ENCODE data around the gene KDM3B. TPM values are rescaled to one million over a fixed set of nuclear protein-coding genes. Genes with fewer than 3 reads are reported as not detected.

The KDM3B gene
- total and polyA plus RNA-seq, 9 of the 15 experiments (the other 6 are each of a cell fraction or from before 2014, with no cell fraction given), result 13.8 to 62.8 (median 41.9) TPM

GRCh38 chr5:138465261-138466124, 113.0 kb downstream of the KDM3B start, which contains the start of gene EGR1:
TSS of gene EGR1 (plus strand) at chr5:138465479. CDS start at chr5:138465762, 283 bp downstream.
- peak; percentile 59 for ATAC-seq
- Histone ChIP-seq H3K27me3 (ENCODE audit: control insufficient read depth in 2 of 2, insufficient read depth in 2 of 2, low read length in 2 of 2) (no peaks in the 10 kb centered on the region), H3K4me3 (peak within 1 kb of the TSS; percentile 90), H3K9me3 (replicated peaks; ENCODE audit: control insufficient read depth, insufficient read depth, low read depth, low read length) (no peaks in the 10 kb centered on the region), H3K9me1 (ENCODE audit: control insufficient read depth, insufficient read depth, low read length) (peaks cover 22% of the 10 kb centered on the region), H2AFZ (ENCODE audit: low read depth, low read length) (peak within 1 kb of the TSS; percentile 92), H3K36me3 (ENCODE audit: control insufficient read depth, insufficient read depth, low read length) (peaks cover 30% of the 10 kb centered on the region), H3K79me2 (ENCODE audit: control insufficient read depth, insufficient read depth, low read length) (peaks cover 33% of the 10 kb centered on the region), H4K20me1 (replicated peaks; ENCODE audit: control insufficient read depth, insufficient read depth, low read length) (peaks cover 29% of the 10 kb centered on the region), H3K27ac (ENCODE audit: extremely low read depth, low read depth, low read length) (peak within 1 kb of the TSS; percentile 91), H3K4me2 (ENCODE audit: insufficient read depth, low read length) (peak within 1 kb of the TSS; percentile 86), H3K4me1 (replicated peaks in 1 of 2; ENCODE audit: control insufficient read depth in 2 of 2, insufficient read depth in 2 of 2, low read length in 2 of 2) (peaks cover 16 to 49% of the 10 kb centered on the region in 2 experiments), H3K9ac (ENCODE audit: insufficient read depth in 1 of 2, low read depth in 2 of 2, low read length in 2 of 2) (peak within 1 kb of the TSS; percentile 95 to 97)
- no TSS peak for BruUV-seq (replicated peaks)
- FAIRE-seq, result peak; percentile 46
- ChIA-PET CTCF (ENCODE audit: low intra/inter-chr PET ratio) (interaction anchor here (0.7 to 3.2 kb wide), 3 partner anchors 32 to 110 kb away, joined by 3 to 57 read pairs (median 3); no protein-coding TSS in a partner anchor), POLR2A (interaction anchor here (0.6 to 4.0 kb wide), 36 partner anchors 9 to 829 kb away, joined by 3 to 46 read pairs (median 5); partner anchors contain the start of genes CDC25C, ETF1, FAM53C and HSPA9)
- intact Hi-C loops (cut with micrococcal nuclease) (loop anchor here (2.0 kb wide), 2 partner anchors 27 to 797 kb away; no protein-coding TSS in a partner anchor), in situ Hi-C loops (cut with MboI) (no loop called here)
- DNase-seq (ENCODE audit: extremely low read depth in 1 of 4, low spot score in 3 of 4), result peak; percentile 78 to 94 (median 82)
- WGBS (ENCODE audit: insufficient coverage, low coverage, missing lambda C conversion rate), result 5% methylated on average over 42 of the region's 85 CpGs
- peak in 1 of 2 experiments; percentile 79; a peak in 1 of 4 replicates for TF ChIP-seq ZMIZ1 (IDR thresholded peaks at IDR 0.05; ENCODE audit: low read depth in 2 of 2, low read length in 2 of 2)
- TF ChIP-seq NCOA4 (IDR thresholded peaks at IDR 0.05; ENCODE audit: partially characterized antibody), result no peak
- TF ChIP-seq ARHGAP35 (IDR thresholded peaks at IDR 0.05; ENCODE audit: partially characterized antibody), result peak; percentile 72
- TF ChIP-seq MAX (CRISPR knock-in tag; IDR thresholded peaks at IDR 0.05), result peak; percentile 53; the same call in 1 of the 2 replicates
- peak; percentile 72 for TF ChIP-seq RBFOX2 (IDR thresholded peaks at IDR 0.05; ENCODE audit: low read depth, low read length)
- TF ChIP-seq E2F1 (CRISPR knock-in tag; IDR thresholded peaks at IDR 0.05), result no peak
- TF ChIP-seq JUN (IDR thresholded peaks at IDR 0.05; ENCODE audit: borderline replicate concordance, low read depth, low read length), result no peak; the same call in 1 of the 2 replicates
- peak; percentile 64; the same call in 1 of the 2 replicates for TF ChIP-seq JUN (CRISPR knock-in tag; IDR thresholded peaks at IDR 0.05; ENCODE audit: borderline replicate concordance)
- TF ChIP-seq FOXA3 (CRISPR knock-in tag; conservative IDR thresholded peaks at IDR 0.05 in 1 of 2, IDR thresholded peaks at IDR 0.05 in 1 of 2), result peak in 1 of 2 experiments; percentile 72; a peak in 1 of 4 replicates
- TF ChIP-seq ELF4 (CRISPR knock-in tag; IDR thresholded peaks at IDR 0.05), result no peak
- TF ChIP-seq RBM25 (IDR thresholded peaks at IDR 0.05; ENCODE audit: low read depth, low read length, severe bottlenecking), result no peak
- TF ChIP-seq SMAD4 (CRISPR knock-in tag; conservative IDR thresholded peaks at IDR 0.05), result peak; percentile 54; the same call in 1 of the 2 replicates
- no peak for TF ChIP-seq SMAD3 (CRISPR knock-in tag; conservative IDR thresholded peaks at IDR 0.05)
- TF ChIP-seq HCFC1 (IDR thresholded peaks at IDR 0.05; ENCODE audit: low read depth, low read length), result peak; percentile 26; the same call in 1 of the 2 replicates
- TF ChIP-seq THRAP3 (IDR thresholded peaks at IDR 0.05; ENCODE audit: borderline replicate concordance), result peak; percentile 98
- no peak for TF ChIP-seq DPF2 (IDR thresholded peaks at IDR 0.05)
